SH-SY5Y (cell line): ENCODE measurements around the gene KRTAP29-1.

Experiments used
- GATA2 ChIP-seq: IDR thresholded peaks from 2 replicates; pipeline ENCODE4 v1.6.1; 2011; ENCODE audit warnings: mild to moderate bottlenecking, low read depth, low read length
- GATA3 ChIP-seq: IDR thresholded peaks from 2 replicates; pipeline ENCODE4 v1.6.1; 2011; ENCODE audit warnings: low read depth, mild to moderate bottlenecking, low read length, moderate library complexity

DNA sequence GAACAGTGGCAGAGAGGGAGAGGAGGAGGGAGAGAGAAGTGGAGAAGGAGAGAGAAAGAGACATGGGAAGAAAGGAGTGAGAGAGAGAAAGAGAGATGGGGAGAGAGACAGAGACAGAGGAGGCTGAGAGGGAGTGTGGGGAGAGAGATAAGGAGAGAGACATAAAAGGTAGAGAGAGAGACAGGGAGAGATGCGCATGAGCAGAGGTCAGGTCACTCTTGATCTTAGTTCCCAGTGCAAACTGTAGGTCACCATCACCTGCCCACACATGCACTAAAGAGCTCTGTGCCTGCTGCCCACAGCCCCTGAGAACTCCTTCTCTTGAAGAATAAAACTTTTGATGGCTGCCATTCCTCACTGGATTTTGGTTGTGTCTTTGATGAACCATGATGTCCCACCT lies 33.1 kb upstream of the KRTAP29-1 start:
- no peak for TF ChIP-seq GATA3
- no peak for TF ChIP-seq GATA2
